GM19395 (cell line): ENCODE data around the gene LAMTOR5.
A peak's percentile ranks its signal among the peaks of the same experiment; 100 is the strongest.

Experiments used
- ATAC-seq: cut with Tn5 transposase; IDR thresholded peaks from one replicate; pipeline ENCODE4 v1.9.1; 2021; ENCODE audit warnings: mild to moderate bottlenecking, moderate library complexity; ENCODE audit not compliant: unreplicated experiment

Gene LAMTOR5

DNA sequence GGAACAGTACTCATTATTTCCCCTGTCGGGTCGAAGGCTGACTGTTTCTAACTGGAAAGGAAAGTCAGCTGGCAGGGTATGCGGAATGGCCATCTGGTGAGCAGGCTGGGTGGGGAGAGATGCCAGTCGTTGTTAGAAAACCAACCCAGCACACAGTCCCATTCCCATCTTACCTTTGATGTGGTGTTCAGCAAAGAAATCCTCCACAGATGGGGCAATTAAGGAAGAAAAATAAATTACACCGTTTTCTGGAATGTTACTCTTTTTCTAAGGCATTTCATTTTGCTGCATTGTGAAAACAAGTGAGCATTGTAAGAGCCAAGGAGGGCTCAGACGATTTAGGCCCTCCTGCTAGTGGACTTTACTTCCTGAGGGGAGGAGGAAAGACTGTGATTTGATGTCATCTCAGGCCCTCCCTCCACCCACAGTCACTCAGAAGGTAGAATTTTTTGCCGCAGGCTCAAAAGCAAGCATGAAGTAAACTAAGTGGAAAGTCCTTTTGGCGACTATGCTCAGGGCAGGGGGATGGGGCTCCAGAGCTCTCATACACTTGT is 16.7 kb downstream of the LAMTOR5 start, which contains the start of gene SLC16A4:
Gene SLC16A4, minus strand, starts transcription at position 335 of the 554 bp plus-strand sequence. CDS start 1,703 bp downstream, outside the sequence.
- no peak for ATAC-seq

DNA sequence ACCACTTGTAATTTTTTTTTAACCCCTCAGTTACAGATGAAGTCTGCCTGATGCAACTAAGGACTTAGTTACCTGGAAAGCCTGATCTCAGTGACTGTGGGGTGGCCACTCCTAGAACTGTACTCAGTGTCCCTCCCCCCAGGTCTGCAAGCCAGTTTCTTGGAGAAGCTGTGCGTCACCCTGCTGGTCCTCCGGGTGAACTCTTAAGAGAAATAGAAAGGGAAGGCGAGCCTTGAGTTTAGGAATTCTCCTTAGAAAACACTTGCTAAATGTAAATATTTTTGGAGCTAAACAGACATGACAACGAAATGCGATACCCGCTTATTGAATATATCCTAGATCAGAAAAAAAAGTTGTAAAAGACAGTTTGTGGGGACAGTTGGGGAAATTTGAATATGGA is 17.4 kb downstream of the LAMTOR5 start:
- ATAC-seq = no peak

GRCh38 chr1:110387048-110387754 is 20.3 kb downstream of the LAMTOR5 start:
- ATAC-seq = no peak

DNA sequence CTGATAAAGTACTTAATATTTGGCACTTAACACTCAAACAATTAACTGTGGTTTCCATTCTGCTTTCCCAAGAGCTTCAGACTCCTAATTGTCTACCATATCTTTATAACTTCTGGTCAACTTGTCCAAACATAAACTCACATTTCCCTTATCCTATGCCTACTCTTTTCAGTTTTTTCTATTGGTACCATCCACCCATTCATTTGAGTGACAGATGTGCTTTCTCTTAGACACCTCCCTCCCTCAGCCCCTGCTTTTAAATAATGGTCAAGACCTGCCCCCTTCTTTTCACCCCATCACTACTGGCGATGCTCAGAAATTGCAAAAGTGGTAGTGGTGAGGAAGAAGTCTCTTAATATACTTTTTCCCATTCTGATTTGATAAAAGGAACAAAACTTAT is 22.1 kb downstream of the LAMTOR5 start:
- ATAC-seq = no peak

DNA sequence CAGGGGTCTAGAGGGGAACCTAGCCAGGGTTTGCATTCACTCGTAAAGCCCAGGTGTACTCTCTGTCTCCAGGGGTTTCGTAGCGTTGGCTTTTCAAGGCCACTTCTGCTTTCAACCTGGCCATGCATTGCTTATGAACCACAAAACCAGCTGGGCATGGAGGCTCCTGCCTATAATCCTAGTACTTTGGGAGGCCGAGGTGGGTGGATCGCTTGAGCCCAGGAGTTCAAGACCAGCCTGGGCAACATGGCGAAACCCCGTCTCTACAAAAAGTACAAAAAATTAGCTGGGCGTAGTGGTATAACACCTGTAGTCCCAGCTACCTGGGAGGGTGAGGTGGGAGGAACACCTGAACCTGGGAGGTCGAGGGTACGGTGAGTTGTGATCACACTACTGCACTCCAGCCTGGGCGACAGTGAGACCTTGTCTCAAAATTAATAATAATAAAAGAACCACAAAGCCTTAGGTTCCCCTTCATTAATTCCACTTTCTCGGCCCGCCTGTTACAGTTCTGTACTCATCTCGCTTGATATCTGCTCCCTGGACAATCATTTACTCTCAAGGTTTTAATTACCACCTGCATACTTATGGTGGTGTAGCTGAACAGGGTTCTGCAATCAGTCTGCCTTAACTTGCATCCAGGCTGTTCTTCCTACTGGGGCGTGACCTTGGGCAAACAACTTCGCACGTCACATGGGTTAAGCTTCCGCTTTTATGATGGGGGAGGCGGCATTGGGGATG is 22.7 kb downstream of the LAMTOR5 start:
- ATAC-seq = peak; percentile 75

DNA sequence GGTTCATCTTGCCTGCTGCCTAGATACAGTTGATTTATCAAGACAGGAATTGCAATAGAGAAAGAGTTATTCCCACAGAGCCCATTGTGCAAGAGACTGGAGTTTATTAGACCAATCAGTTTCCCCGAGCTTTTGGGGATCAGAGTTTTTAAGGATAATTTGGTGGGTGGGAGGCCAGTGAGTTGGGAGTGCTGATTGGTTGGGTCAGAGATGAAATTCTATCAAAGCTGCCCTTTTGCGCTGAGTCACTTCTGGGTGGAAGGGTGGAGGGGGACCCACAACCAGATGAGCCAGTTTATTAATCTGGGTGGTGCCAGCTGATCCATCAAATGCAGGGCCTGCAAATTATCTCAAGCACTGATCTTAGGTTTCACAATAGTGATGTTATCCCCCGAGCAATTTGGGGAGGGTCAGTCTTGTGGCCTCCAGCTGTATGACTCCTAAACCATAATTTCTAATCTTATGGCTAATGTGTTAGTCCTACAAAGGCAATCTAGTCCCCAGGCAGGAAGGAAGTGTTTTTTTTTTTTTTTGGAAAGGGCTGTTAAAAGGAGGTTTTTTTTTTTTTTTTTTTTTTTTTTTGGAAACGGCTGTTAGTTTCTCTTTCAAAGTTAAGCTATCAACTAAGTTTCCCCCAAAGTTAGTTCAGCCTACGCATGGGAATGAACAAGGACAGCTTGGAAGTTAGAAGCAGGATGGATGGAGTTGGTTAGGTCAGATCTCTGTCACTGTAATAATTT is 24.1 kb downstream of the LAMTOR5 start:
- ATAC-seq = no peak

- ATAC-seq = no peak
Observed at GRCh38 chr1:110380672-110381283, 26.7 kb downstream of the LAMTOR5 start.

DNA sequence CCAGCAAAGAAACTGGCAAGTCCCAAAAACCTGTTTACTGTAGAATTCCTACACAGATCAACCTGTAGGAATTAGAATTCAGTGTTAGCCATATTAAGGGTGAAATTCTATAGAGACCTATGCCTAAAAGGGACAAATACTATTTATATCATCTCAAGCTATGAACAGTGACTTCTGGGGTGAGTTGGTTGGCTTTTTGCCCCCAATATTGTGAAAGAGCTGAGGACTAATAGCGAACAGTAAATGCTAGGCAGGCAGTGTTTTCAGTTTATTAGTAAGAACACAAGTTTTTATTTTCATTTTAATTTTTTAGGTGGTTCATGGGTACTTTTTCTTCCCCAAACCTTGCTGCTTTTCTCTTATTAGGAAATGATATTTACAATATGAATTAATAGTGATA is 32.0 kb downstream of the LAMTOR5 start:
- no peak for ATAC-seq

DNA sequence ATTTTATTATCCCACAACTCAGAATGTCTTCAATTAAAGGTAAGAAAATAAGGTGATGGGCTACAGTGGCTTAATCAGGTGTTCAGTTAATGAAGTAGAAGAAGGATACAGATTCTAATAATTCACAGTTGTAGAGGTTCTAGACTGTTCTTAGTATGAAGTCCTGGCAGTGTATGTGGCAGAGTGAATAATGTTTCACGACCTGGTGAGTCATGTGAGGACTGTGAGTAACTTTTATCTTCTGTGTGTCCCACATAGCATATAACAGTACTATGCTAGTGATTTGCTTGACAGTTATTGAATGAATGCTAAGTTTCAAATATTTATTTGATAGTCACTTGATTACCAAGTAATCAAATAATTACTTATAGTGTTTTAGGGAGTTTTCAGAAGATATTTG is 36.7 kb downstream of the LAMTOR5 start:
- ATAC-seq = no peak

DNA sequence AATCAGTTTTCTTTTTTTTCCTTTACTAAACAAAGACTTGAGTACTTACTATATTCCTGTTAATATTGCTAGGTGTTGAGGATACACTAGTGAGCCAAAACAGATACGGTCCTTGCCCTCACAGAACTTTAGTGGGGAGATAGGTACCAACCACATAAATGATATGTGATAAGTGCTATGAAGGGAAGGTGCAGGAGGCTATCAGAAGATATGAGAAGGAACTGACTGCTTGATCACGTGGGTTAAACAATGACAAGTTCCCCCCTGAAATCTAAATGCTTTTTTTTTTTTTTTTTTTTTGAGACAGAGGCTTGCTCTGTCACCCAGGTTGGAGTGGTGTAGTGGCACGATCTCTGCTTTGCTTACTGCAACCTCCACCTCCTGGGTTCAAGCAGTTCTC is 43.3 kb downstream of the LAMTOR5 start:
- no peak for ATAC-seq

- ATAC-seq = no peak
Observed at GRCh38 chr1:110361856-110362255, 45.6 kb downstream of the LAMTOR5 start.

DNA sequence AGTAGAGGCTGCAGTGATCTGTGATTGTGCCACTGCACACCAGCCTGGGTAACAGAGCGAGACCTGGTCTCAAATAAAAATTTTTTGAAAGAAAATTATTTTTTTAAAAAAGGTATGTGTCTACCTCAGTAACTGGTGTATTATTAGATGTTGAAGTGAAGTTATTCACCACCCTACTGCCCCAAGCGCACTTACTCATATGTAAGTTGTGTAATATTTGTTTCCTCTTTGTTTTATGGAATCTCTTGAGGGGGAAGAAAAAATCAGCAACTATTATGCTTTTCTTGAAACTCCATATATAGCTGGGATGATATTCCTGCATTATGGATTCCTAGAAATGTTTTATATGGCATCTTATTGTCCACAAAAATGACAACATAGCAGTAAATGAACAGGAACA is 47.1 kb downstream of the LAMTOR5 start:
- no peak for ATAC-seq

DNA sequence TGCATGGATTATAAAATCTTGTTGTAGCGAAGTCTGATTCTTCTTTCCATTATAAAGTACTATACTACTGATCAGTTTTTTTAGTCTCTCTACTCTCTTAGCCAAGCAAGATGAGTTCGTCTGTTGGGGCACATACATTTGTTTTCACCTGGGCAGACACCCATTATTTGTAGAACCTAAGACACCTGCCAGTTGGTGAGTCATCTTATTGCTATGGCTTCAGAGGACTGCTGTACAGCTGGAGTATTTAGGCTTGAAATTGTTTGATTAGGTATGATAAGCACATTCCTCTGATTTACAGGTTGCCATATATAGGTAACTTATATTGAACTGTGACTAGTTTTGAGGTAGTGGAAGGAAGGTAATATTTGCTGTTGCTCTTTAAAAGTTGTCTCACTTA is 51.1 kb downstream of the LAMTOR5 start:
- ATAC-seq = no peak

DNA sequence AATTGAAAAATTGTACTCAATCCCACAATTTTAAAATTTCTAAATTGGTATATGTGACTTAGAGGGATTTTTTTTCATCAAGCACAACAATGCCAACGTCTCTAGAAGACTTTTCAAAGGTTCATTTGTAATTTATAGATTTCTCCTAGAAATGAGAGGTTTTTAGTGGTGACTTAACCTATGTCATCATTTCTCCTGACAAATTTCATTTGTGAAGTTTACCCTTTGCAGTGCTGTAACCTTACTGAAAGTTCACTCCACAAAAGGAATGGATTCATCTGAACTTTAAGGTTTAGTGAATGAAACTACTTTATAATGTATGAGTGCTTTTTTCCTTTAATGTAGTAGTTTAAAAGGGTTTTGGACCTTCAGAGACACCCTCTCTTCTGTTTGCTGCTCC is 52.2 kb downstream of the LAMTOR5 start:
- ATAC-seq = no peak
